Activated CD4-positive, alpha-beta T cell treated with anti-CD3 and anti-CD28 coated beads, Interleukin-2, amount 10 ng/mL, durations not matched to agents 24 days and 14 days (primary cell): Measurements from ENCODE around the gene KRTAP10-1. TPM values are rescaled to one million over a fixed set of nuclear protein-coding genes. Genes with fewer than 3 reads are reported as not detected.

ENCODE experiments used
- DNase-seq: peaks from one replicate; pipeline ENCODE4 v3.0.0; 2022
- H3K27ac Mint-ChIP-seq: one replicate; pipeline ENCODE4 v1.8.0; 2022; ENCODE audit warnings: mild to moderate bottlenecking, mixed read lengths
- H3K27me3 Mint-ChIP-seq: one replicate; pipeline ENCODE4 v1.8.0; 2022; ENCODE audit warnings: mixed read lengths
- H3K36me3 Mint-ChIP-seq: one replicate; pipeline ENCODE4 v1.8.0; 2022; ENCODE audit warnings: low read depth, mild to moderate bottlenecking, mixed read lengths
- H3K4me1 Mint-ChIP-seq: one replicate; pipeline ENCODE4 v1.8.0; 2021; ENCODE audit warnings: mixed read lengths
- H3K4me3 Mint-ChIP-seq: one replicate; pipeline ENCODE4 v1.8.0; 2022; ENCODE audit warnings: mild to moderate bottlenecking, moderate library complexity, mixed read lengths
- H3K9me3 Mint-ChIP-seq: one replicate; pipeline ENCODE4 v1.8.0; 2021; ENCODE audit warnings: mixed read lengths
- intact Hi-C: fragments of 100-400 bp; cut with micrococcal nuclease; formaldehyde crosslinking; loops from one replicate; pipeline ENCODE4 v1.15.1; 2023
- total RNA-seq: library from RNA; stranded (reverse); gene quantifications from 2 replicates; pipeline ENCODE4 v1.2.3, GENCODE V29; 2022

Gene KRTAP10-1
- total RNA-seq, 1 donor from 2014 or later = not detected

DNA sequence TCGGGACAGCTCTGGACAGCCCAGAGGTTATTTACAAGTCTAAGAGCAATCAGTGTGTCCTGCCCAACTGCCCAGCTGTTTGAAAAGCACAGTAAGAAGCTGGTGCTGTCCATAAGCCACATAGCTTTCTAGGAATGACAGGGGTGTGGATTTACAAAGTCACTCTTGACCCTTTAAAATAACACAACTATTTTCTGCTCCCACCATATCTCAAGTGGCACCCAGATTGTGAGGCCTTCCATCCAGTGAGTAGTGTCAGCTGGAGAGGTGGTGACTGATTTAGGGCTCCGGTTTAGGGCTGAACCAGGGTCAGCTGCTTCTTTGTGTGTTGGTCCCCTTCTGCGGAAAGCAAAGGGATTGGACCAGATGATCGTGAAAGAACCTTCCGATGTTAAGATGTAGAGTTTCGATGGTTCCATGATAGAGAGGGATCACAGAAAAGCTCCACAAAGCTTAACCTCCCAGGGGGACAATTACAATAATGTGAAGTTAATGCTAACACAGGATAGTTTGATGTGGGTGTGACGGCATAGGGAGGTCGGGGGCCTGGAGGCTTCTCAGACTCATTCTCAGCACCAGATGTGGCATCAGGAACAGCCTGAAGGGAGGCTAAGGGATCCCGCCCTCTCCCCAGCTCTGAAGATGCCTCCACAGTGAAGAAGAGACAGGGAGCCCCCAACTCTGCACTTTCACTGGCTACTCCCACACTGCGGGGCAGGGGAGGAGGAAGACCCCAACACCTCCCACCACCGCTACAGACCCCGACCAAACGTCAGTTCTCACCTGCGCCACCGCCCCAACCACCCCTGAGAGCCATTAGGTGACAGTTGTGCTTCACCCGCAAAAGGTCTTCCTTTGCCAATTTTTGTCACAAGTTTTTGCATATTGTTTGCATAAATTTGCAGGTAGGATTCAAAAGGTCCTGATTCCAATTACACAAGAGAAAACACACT lies 44.1 kb downstream of the KRTAP10-1 start:
- Mint-ChIP-seq H3K36me3 (peaks cover 2% of the 10 kb centered on the region), H3K4me1 (peaks cover 3% of the 10 kb centered on the region), H3K27ac (no peak overlapping the region), H3K4me3 (no peak overlapping the region), H3K9me3 (peaks cover 15% of the 10 kb centered on the region), H3K27me3 (peaks cover 6% of the 10 kb centered on the region)
- DNase-seq = no peak
- intact Hi-C loops = no loop called here

DNA sequence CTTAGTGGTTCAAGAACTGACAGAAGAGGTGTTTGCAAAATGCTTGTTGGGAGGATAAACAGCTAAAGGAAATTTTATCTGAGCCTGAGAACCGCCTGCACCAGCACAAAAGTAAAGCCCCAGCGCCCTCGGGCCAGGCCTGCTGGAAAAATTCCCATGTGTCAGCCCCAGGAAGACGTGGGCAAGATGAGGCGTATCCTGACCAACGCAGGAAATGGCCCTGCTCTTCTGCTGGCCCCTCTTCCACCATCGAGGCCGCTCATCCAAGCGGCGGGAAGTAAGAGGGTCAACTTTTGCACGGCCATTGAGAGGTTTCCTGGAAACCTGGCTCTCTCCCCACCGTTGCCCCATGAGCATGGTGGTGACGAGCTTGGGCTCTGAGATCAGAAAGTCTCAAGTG lies 45.0 kb downstream of the KRTAP10-1 start:
- peaks cover 18% of the 10 kb centered on the region for H3K9me3 Mint-ChIP-seq
- intact Hi-C loops = no loop called here
- no peak overlapping the region for H3K27ac Mint-ChIP-seq
- H3K36me3 Mint-ChIP-seq = peaks cover 2% of the 10 kb centered on the region
- H3K4me1 Mint-ChIP-seq = peaks cover 4% of the 10 kb centered on the region
- H3K27me3 Mint-ChIP-seq = peaks cover 6% of the 10 kb centered on the region
- H3K4me3 Mint-ChIP-seq = no peak overlapping the region
- no peak for DNase-seq

DNA sequence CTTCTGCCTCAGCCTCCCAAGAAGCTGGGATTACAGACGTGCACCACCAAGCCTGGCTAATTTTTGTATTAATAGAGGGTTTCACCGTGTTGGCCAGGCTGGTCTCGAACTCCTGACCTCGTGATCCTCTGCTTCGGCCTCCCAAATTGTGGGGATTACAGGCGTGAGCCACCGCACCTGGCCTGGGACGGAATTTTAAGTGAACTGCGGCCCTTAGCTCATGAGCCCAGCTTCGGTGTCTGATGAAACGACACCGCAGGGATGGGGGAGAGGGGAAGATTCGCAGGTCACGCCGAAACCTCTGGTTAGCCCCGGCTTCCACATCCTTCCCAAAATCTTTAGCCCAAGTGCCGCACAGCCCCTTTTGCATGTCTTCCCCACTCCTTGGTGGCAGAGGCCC lies 45.6 kb downstream of the KRTAP10-1 start:
- intact Hi-C loops = no loop called here
- Mint-ChIP-seq H3K27me3 (peaks cover 6% of the 10 kb centered on the region), H3K27ac (no peak overlapping the region), H3K4me3 (no peak overlapping the region), H3K4me1 (peaks cover 5% of the 10 kb centered on the region), H3K36me3 (peaks cover 2% of the 10 kb centered on the region), H3K9me3 (peaks cover 20% of the 10 kb centered on the region)
- DNase-seq = no peak

DNA sequence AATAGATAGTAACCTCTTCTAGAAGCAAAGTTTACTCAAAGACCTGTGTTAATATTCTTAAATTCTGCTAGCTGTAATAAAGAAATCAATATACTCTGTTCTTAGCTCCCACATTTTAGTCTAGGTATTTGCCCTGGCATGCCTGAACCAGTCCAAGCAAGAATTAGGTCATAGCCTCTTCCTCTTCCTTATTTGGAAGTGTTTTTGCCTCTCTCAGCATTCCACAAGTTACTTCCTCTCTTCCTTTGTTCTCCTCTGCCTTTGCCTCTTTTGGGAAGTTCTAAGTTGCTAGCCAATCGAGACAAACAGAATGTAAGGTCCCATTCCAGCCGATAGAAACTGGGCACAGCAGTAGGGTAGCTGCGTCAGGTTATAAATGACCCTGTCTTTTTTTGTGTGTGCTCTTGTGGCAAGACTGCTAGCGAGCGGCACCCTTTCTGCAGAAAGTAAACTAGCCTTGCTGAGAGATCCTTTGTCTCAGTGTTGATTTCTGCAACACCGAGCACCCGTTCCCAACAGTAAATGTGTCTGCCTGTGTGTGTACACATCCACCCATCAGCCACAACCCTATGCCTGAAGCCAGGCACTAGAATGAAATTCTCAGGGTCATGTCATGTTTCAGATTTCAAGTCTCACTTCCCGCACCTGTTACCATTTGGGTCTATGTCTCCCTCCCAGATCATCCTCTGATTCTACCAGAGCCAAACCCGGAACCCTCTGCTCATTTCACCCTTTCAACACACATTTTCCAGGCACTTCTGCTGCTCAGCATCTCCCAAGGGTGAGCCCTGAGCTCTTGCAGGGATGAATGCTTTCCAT lies 47.2 kb downstream of the KRTAP10-1 start:
- DNase-seq = no peak
- no peak overlapping the region for H3K27ac Mint-ChIP-seq
- H3K4me3 Mint-ChIP-seq = no peak overlapping the region
- intact Hi-C loops = no loop called here
- H3K27me3 Mint-ChIP-seq = peaks cover 7% of the 10 kb centered on the region
- H3K36me3 Mint-ChIP-seq = peaks cover 2% of the 10 kb centered on the region
- peaks cover 20% of the 10 kb centered on the region for H3K9me3 Mint-ChIP-seq
- H3K4me1 Mint-ChIP-seq = peaks cover 5% of the 10 kb centered on the region

DNA sequence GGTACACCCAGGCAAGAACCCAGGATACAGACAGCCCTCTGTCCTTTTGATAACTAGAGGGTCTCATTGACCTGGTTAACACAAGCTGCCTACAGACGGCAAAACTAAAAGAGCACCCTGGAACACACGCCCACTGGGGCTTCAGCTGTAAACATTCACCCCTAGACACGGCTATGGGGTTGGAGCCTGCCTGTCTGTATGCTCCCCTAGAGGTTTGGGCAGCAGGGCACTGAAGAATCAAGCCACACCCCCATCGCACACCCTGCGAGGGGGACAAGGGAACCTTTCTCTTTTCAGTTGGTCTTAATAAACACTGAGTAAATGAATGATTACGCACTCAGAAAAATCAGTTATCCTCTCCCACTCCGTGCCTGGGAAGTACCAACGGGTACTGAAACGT lies 49.2 kb downstream of the KRTAP10-1 start:
- H3K36me3 Mint-ChIP-seq = peaks cover 2% of the 10 kb centered on the region
- intact Hi-C loops = no loop called here
- no peak overlapping the region for H3K4me3 Mint-ChIP-seq

DNA sequence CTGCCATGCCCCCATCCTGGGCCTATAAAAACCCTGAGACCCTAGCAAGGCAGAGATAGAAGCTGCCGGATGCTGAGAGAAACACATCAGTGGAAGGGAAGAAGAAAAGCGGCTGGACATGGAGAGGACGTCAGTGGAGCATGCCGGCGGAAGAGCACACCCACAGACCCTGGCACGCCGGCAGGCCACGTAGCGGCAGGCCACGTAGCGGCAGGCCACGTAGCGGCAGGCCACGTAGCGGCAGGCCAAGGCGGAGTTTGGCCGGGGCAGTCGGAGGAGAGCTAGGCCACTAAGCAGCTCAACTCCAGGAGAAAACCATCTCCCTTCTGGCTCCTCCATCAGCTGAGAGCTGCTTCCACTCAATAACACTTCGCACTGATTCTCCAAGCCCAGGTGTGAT lies 49.6 kb downstream of the KRTAP10-1 start:
- Mint-ChIP-seq H3K4me3 (no peak overlapping the region), H3K36me3 (peaks cover 2% of the 10 kb centered on the region), H3K9me3 (peaks cover 20% of the 10 kb centered on the region), H3K27ac (no peak overlapping the region), H3K4me1 (peaks cover 2% of the 10 kb centered on the region), H3K27me3 (peaks cover 5% of the 10 kb centered on the region)
- no peak for DNase-seq
- intact Hi-C loops = no loop called here

More for the DNA sequence above, 49.2 kb downstream of the KRTAP10-1 start:
- Mint-ChIP-seq H3K9me3 (peaks cover 20% of the 10 kb centered on the region), H3K27ac (no peak overlapping the region), H3K27me3 (peaks cover 7% of the 10 kb centered on the region), H3K4me1 (peaks cover 2% of the 10 kb centered on the region)
- no peak for DNase-seq

DNA sequence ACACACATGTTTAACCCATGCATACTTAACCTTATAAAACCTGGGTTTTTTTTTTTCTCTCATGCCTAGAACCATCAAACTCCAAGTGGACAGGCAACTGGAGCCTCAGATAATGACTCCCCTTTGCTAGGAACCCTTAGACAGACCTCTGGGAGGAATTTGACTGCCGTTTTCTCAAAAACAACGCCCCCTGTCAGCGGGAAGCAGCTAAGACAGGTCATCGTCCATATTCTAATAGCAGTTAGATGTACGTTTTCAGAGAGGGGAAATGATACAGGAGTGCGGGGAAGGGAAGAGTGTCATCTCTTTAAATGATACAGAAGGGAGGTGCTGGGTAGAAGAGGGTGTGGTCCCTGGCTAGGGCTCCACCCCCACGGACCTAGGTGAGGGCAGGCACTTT lies 50.0 kb downstream of the KRTAP10-1 start:
- no peak overlapping the region for H3K27ac Mint-ChIP-seq

More for the DNA sequence above, 50.0 kb downstream of the KRTAP10-1 start:
- H3K4me3 Mint-ChIP-seq = no peak overlapping the region
- DNase-seq = no peak
- intact Hi-C loops = no loop called here
- peaks cover 2% of the 10 kb centered on the region for H3K36me3 Mint-ChIP-seq
- peaks cover 2% of the 10 kb centered on the region for H3K4me1 Mint-ChIP-seq
- H3K27me3 Mint-ChIP-seq = peaks cover 6% of the 10 kb centered on the region
- H3K9me3 Mint-ChIP-seq = peaks cover 20% of the 10 kb centered on the region

Other genes starting within 250 kb of the KRTAP10-1 start
- gene PFKL, start 240.1 kb downstream of the KRTAP10-1 start, total RNA-seq = 157 and 162 TPM in 2 replicates
- 15.1 and 18.5 TPM in 2 replicates for gene CFAP410, start 200.8 kb downstream of the KRTAP10-1 start, total RNA-seq
- gene TRPM2, start 186.6 kb downstream of the KRTAP10-1 start, total RNA-seq = 9.1 and 9.8 TPM in 2 replicates
- gene LRRC3, start 84.7 kb downstream of the KRTAP10-1 start, total RNA-seq = 2.3 and 2.4 TPM in 2 replicates
- not detected in 2 replicates for gene KRTAP10-2, start 11.3 kb upstream of the KRTAP10-1 start, total RNA-seq
- gene KRTAP10-3, start 18.6 kb upstream of the KRTAP10-1 start, total RNA-seq = not detected in 2 replicates
- not detected in 2 replicates for gene KRTAP10-4, start 33.5 kb upstream of the KRTAP10-1 start, total RNA-seq
- not detected in 2 replicates for gene KRTAP10-5, start 40.4 kb upstream of the KRTAP10-1 start, total RNA-seq
- gene KRTAP10-6, start 52.3 kb upstream of the KRTAP10-1 start, total RNA-seq = not detected in 2 replicates
- not detected in 2 replicates for gene KRTAP10-7, start 60.4 kb upstream of the KRTAP10-1 start, total RNA-seq
- not detected in 2 replicates for gene KRTAP10-8, start 71.9 kb upstream of the KRTAP10-1 start, total RNA-seq
- not detected in 2 replicates for gene KRTAP10-9, start 86.9 kb upstream of the KRTAP10-1 start, total RNA-seq
- not detected in 2 replicates for gene KRTAP10-10, start 97.2 kb upstream of the KRTAP10-1 start, total RNA-seq
- gene KRTAP10-11, start 106.2 kb upstream of the KRTAP10-1 start, total RNA-seq = not detected in 2 replicates
- gene KRTAP12-4, start 114.5 kb upstream of the KRTAP10-1 start, total RNA-seq = not detected in 2 replicates
- not detected in 2 replicates for gene KRTAP12-3, start 117.7 kb upstream of the KRTAP10-1 start, total RNA-seq
- gene KRTAP12-2, start 126.7 kb upstream of the KRTAP10-1 start, total RNA-seq = not detected in 2 replicates
- gene KRTAP12-1, start 142.0 kb upstream of the KRTAP10-1 start, total RNA-seq = not detected in 2 replicates
- gene KRTAP10-12, start 157.0 kb upstream of the KRTAP10-1 start, total RNA-seq = not detected in 2 replicates
- not detected in 2 replicates for gene TSPEAR, start 171.4 kb upstream of the KRTAP10-1 start, total RNA-seq